Measurements from ENCODE around the gene RAVER2.

RAVER2 gene

GRCh38 chr1:64847666-64848065 is 102.8 kb downstream of the RAVER2 start:
- no peak for DNase-seq (ENCODE audit: low spot score)

GRCh38 chr1:64848136-64848535 is 103.3 kb downstream of the RAVER2 start:
- DNase-seq (ENCODE audit: low spot score) = no peak

GRCh38 chr1:64848803-64849202 is 103.9 kb downstream of the RAVER2 start:
- no peak for DNase-seq (ENCODE audit: low spot score)

- no peak for DNase-seq (ENCODE audit: low spot score)
Observed at GRCh38 chr1:64849942-64850341, 105.1 kb downstream of the RAVER2 start.

GRCh38 chr1:64850846-64851245 is 106.0 kb downstream of the RAVER2 start:
- DNase-seq (ENCODE audit: low spot score) = no peak

DNA sequence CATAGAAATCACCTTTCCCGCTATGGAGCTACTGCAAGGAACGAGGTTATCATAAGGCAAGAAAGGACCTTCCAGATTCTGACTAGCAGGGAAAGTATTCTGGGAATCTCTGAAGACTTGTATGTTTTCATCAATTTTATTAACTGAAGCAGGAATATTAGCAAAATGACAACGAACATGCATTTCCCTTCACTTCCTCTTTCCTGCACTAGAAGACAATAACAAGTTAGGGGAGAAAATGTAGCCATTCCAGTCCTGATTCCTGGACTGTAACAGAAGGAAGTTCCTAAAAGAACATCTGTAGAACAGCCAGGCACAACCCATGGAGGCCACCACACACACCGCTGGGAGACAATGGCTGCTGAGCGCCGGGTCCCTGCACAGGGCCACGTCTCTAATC is 106.8 kb downstream of the RAVER2 start:
- no peak for DNase-seq (ENCODE audit: low spot score)

DNA sequence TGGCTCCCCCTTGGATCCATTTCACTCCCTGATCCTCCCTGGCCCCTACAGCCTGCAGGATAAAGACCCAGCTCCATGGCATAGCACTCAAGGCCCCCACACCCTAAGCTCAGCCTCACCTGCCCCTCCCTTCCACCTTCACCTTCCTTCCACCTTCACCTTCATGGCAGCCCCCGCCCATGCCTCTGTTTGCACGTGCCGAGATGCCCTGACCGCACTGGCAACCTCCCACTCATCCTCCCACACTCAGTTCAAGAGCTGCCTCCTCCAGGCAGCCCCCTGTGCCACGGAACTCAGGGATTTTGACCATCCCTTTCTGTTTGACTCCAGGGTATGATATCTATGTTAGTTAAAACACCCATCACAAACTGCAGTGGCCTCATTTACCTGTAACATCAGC is 109.8 kb downstream of the RAVER2 start:
- no peak for DNase-seq (ENCODE audit: low spot score)

GRCh38 chr1:64855557-64855956 is 110.7 kb downstream of the RAVER2 start:
- no peak for DNase-seq (ENCODE audit: low spot score)

- no peak for DNase-seq (ENCODE audit: low spot score)
Observed at GRCh38 chr1:64856553-64856952, 111.7 kb downstream of the RAVER2 start.

DNA sequence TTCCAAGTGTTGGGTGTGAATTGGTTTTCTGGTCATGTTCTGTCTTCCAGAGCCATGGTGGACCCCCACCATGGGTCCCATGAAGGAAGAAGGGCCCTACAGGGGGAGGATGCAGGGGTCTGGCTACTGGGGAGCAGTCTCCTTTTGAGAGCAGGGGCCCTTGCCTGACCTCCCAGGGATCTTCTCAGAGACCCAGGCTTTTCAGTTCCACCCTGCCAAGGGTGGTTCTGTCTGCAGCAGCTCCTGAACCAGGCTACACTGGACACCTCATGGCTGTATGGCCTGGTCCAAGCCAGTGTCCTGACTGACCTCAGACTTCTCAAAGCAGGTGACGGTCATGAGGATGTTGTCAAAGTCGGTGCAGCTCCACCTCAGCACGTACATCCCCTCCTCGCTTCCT is 112.5 kb downstream of the RAVER2 start:
- DNase-seq (ENCODE audit: low spot score) = no peak

DNA sequence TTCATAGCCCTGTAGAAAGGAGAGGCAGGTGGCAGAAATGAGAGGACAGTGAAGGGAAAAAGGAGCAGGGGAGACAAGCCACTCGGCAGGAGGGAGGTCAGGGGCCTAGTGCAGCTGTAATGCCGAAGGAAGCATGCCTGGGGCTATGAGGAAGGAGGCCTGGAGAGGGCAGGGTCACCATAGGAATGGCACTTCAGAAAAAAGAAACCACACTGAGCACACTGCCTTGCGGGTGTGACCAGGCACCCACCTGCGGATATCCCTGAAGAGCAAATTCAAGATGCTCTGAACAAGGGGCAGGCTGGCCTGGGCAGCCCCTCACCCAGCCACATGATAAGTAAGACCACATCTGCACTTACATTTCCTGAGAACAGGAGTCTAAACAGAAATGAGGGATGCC is 116.7 kb downstream of the RAVER2 start:
- DNase-seq (ENCODE audit: low spot score) = no peak

DNA sequence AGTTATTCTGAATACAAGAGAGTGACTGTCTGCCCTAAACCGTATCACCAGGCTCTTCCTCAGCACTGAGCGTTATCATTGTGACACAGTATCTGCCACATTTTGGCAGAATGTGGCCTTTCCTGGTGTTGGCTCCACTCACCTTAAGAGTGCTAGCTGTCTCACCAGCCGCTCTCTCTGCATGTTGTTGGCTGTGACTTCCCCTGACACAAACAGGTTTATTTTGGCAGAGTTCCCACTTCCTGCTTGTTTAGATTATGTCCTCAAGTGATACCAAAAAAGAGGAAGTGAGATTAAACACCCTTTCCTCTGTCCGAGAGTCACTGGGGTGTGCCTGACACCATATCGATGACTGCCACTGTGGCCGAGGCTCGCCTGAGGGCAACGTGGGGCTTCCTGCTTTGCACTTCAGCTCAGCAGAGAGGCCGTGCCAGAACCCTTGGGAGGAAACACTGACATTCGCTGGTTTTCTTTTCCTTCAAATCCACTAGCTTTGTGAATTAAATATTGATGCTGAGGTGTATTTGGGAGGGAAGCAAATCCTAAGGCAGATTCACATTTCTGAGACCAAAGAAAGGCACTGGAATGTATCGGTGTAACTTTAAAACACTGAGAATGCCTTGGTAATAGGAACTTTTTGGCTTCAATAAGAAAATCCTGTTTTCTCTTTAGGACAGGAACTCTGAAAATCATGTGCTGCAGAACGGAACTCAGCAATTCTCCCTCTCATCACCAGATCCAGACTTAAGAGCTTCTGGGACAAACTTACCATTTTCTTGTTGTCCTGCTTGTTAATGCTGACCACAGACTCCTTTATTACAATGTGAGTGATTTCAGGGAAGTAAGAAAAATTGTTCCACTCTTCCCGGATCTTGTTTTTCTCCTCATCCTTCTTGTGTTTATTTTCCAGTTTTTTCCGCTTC is 119.4 kb downstream of the RAVER2 start:
- peak; percentile 76 for DNase-seq (ENCODE audit: low spot score)

- DNase-seq (ENCODE audit: low spot score) = no peak
Observed at GRCh38 chr1:64865105-64865757, 120.4 kb downstream of the RAVER2 start.

DNA sequence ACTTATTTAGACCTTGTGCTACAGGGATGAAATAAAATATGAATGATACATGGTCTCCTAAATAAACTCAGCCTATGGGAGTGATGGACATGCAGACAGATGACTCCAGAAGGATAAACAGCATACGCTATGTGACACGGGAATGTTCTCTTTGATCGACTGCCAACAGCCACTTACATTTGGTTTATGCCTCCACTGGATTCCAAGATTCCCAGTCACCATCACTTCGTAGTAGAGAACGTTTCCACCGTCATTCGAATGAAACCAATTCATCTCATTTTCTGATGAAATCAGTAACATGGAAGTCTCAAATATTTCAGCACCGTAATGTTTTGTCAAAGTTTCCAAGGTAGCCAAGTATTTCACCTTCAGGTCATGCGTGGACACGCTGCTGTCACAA is 121.8 kb downstream of the RAVER2 start:
- no peak for DNase-seq (ENCODE audit: low spot score)

GRCh38 chr1:64867266-64867665 is 122.4 kb downstream of the RAVER2 start:
- no peak for DNase-seq (ENCODE audit: low spot score)

- DNase-seq (ENCODE audit: low spot score) = no peak
Observed at GRCh38 chr1:64871256-64871655, 126.4 kb downstream of the RAVER2 start.

GRCh38 chr1:64872067-64872466 is 127.2 kb downstream of the RAVER2 start:
- no peak for DNase-seq (ENCODE audit: low spot score)

DNA sequence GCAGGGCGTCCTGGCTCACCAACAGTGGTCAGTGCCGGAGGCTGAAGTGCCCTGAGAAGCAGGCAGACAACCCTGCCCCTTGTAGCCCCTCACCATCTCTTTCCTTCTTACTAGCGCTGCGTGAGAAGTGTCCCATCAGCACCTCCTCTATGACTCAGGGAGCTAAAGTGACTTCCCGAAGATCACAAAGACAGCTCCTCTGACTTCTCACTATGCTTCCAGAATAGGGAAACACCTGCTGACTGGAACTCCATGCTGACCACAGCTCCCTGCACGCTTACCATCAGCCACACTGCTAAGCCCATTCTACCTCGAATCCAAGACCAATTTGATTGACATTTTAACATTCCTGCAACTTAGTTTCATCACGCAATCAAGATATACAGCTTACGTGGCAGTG is 128.7 kb downstream of the RAVER2 start:
- no peak for DNase-seq (ENCODE audit: low spot score)

- no peak for DNase-seq (ENCODE audit: low spot score)
Observed at GRCh38 chr1:64874666-64875065, 129.8 kb downstream of the RAVER2 start.

DNA sequence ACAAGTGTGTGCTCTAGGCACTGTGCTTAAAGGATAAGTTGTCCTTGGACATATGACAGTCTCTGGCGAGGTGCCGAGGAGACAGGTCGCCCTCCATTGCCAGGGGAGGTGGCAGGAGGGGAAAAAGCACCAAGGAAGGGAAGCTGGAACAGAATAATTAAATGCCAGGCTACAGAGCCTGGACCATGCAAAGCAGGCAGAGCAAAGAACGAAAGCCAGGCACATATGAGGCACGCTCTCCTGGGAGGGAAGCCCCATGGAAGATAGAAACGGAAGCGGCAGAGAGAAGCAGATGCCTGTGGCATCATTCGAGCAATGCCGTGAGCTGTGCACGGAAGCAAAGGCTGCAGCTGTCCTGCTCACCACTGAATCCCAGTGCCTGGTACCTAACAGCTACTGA is 130.2 kb downstream of the RAVER2 start:
- no peak for DNase-seq (ENCODE audit: low spot score)

DNA sequence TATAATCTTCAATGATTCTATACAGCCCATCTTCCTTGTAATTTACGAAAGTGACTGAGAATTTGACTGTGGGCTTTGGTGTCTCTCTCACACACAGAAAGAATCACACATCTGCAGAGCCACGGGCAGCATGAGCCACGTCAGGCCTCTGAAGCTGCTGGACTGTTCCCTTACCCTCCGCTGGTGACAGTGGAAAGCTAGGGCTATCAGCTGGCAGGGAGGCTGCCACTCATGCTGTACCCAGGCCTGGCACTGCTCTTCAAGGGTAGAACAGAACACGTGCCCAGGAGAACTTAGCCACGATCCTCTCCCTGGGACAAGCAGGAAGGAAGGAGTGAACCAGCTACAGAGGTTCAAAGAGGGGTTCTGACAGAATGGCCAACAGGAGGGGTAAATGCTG is 130.7 kb downstream of the RAVER2 start:
- DNase-seq (ENCODE audit: low spot score) = no peak

DNA sequence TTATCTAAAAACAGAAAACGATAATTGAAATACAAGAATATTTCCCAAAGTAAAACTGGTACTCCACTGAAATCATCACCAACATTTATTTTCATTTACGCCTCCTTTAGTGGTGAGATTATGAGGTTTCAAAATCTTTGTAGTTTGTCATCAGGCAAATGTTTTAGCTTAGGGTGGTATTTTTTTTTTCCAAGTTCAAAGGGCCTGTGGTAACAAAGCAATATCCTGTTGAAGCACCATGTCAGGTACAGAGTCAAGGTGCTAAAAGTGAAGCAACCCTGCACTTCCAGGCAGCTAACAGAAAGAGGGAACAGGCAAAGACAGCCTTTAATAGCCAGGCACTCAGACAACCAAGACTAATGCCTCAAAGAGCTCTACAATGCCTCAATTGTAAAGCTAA is 132.3 kb downstream of the RAVER2 start:
- DNase-seq (ENCODE audit: low spot score) = peak; percentile 62

DNA sequence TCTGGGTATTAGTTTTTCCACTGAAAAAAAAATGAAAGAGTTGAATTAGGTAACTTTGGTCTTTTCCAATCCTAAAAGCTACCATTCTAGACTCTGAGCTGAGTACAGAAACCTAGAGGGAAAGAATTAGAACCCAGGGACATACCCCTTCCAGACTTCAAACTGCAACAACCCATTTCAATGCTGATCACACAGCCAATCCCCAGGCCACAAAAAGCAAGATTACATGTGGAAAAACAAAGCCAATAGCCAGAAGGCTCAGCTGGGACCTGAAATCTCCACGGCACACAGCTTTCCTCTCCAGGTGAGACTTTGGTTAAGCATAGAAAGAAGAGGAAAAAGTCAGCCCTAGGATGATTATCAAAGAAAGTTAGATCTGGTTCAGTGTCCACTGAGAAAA is 132.7 kb downstream of the RAVER2 start:
- no peak for DNase-seq (ENCODE audit: low spot score)

DNA sequence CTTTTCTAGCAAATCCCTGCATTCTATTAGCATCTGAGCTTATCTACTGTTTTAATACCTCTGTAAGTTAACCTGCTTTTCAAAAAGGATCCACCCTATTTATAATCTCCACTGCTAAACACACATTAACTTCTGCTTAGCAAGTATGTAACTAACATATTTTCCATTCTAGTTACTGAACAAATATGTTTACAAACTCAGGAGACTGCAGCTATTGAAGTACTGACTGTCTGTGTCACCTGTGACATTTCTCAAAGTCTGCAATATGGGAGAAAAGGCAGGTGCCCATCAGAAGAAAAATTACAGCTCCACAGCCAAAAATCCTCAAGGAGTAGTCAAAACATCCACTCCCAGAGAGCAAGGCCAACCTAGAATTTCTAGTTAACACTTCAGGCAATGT is 133.2 kb downstream of the RAVER2 start:
- no peak for DNase-seq (ENCODE audit: low spot score)

Data from CD4-positive, alpha-beta T cell treated with Interleukin-15 for 4 hours (primary cell).